HL-60 (cell line): ENCODE data around the gene ETV3L.

Experiments used
- DNase-seq, 2 experiments: peaks; one replicate each; pipeline ENCODE4 v3.0.0-alpha.2; 2010 to 2020; ENCODE audit warnings: low read depth in 1 of 2, low spot score in 1 of 2
- H3K27ac ChIP-seq: fragments of 250-450 bp; sonication (Bioruptor Pico); replicated peaks from 2 replicates; pipeline ENCODE4 v1.5.1; 2020; ENCODE audit warnings: mild to moderate bottlenecking, moderate library complexity
- H3K27me3 ChIP-seq: fragments of 250-450 bp; sonication (Bioruptor Pico); 2 replicates; pipeline ENCODE4 v1.5.1; 2021; ENCODE audit warnings: mild to moderate bottlenecking, moderate library complexity; ENCODE audit not compliant: insufficient read depth, poor library complexity, severe bottlenecking
- H3K4me3 ChIP-seq: replicated peaks from 2 replicates; pipeline ENCODE4 v1.5.1; 2011; ENCODE audit warnings: mild to moderate bottlenecking, control low read depth, low read length; ENCODE audit not compliant: insufficient read depth
- CTCF ChIP-seq: IDR thresholded peaks from one replicate; pipeline ENCODE4 v1.5.1; 2011; ENCODE audit warnings: low read length, control low read depth, inconsistent platforms; ENCODE audit not compliant: insufficient read depth
- GABPA ChIP-seq: IDR thresholded peaks from 2 replicates; pipeline ENCODE4 v1.6.1; 2012; ENCODE audit warnings: low read depth
- POLR2AphosphoS5 ChIP-seq: IDR thresholded peaks from 2 replicates; pipeline ENCODE4 v1.6.1; 2012; ENCODE audit warnings: low read depth
- REST ChIP-seq: IDR thresholded peaks from 2 replicates; pipeline ENCODE4 v1.6.1; 2012; ENCODE audit warnings: low read depth; ENCODE audit not compliant: insufficient replicate concordance
- SPI1 ChIP-seq: IDR thresholded peaks from 2 replicates; pipeline ENCODE4 v1.6.1; 2012; ENCODE audit warnings: low read depth, mild to moderate bottlenecking, borderline replicate concordance

Gene ETV3L

GRCh38 chr1:157145076-157145475, 45.5 kb upstream of the ETV3L start:
- Histone ChIP-seq H3K27ac (no peak overlapping the region), H3K4me3 (no peak overlapping the region), H3K27me3 (no peaks in the 10 kb centered on the region)
- DNase-seq: no peak
- no peak for TF ChIP-seq CTCF
- TF ChIP-seq GABPA: no peak
- no peak for TF ChIP-seq POLR2AphosphoS5
- no peak for TF ChIP-seq REST
- TF ChIP-seq SPI1: no peak

GRCh38 chr1:157144509-157144908, 44.9 kb upstream of the ETV3L start:
- Histone ChIP-seq H3K27me3 (no peaks in the 10 kb centered on the region), H3K27ac (no peak overlapping the region), H3K4me3 (no peak overlapping the region)
- DNase-seq: no peak
- TF ChIP-seq REST (no peak), POLR2AphosphoS5 (no peak), GABPA (no peak), CTCF (no peak), SPI1 (no peak)

- no peak for DNase-seq
- Histone ChIP-seq H3K27ac (no peak overlapping the region), H3K27me3 (no peaks in the 10 kb centered on the region), H3K4me3 (no peak overlapping the region)
- TF ChIP-seq SPI1 (no peak), REST (no peak), GABPA (no peak), POLR2AphosphoS5 (no peak), CTCF (no peak)
Measured at GRCh38 chr1:157142765-157143423, 43.3 kb upstream of the ETV3L start.
